HG03103 (cell line): ENCODE results near the gene DIRAS1.

Experiments
- ATAC-seq: cut with Tn5 transposase; IDR thresholded peaks from one replicate; pipeline ENCODE4 v1.9.1; 2021; ENCODE audit warnings: low read depth; ENCODE audit not compliant: unreplicated experiment

DIRAS1 gene

GRCh38 chr19:2756477-2756876 is 35.3 kb upstream of the DIRAS1 start:
- no peak for ATAC-seq

GRCh38 chr19:2755811-2756210 is 34.6 kb upstream of the DIRAS1 start:
- ATAC-seq, result no peak

- no peak for ATAC-seq
Observed at GRCh38 chr19:2755448-2755705, 34.2 kb upstream of the DIRAS1 start.

- no peak for ATAC-seq
Observed at GRCh38 chr19:2754659-2755447, 33.7 kb upstream of the DIRAS1 start.

- no peak for ATAC-seq
Observed at GRCh38 chr19:2751438-2751830, 30.3 kb upstream of the DIRAS1 start.

GRCh38 chr19:2750808-2751437 is 29.8 kb upstream of the DIRAS1 start:
- no peak for ATAC-seq

- no peak for ATAC-seq
Observed at GRCh38 chr19:2747349-2747748, 26.2 kb upstream of the DIRAS1 start.

- ATAC-seq, result no peak
Observed at GRCh38 chr19:2744113-2744512, 22.9 kb upstream of the DIRAS1 start.

- ATAC-seq, result no peak
Observed at GRCh38 chr19:2743099-2743498, 21.9 kb upstream of the DIRAS1 start.

- no peak for ATAC-seq
Observed at GRCh38 chr19:2740314-2740656, 19.1 kb upstream of the DIRAS1 start.

- ATAC-seq, result peak; percentile 89
Observed at GRCh38 chr19:2739602-2740313, 18.6 kb upstream of the DIRAS1 start, which contains the start of gene SLC39A3. SLC39A3 (minus strand) TSS chr19:2740017; CDS start chr19:2737257, 2,760 bp downstream.

GRCh38 chr19:2736550-2737190 is 15.5 kb upstream of the DIRAS1 start:
- ATAC-seq, result no peak

GRCh38 chr19:2735374-2735773 is 14.2 kb upstream of the DIRAS1 start:
- ATAC-seq, result no peak

- no peak for ATAC-seq
Observed at GRCh38 chr19:2734589-2735288, 13.6 kb upstream of the DIRAS1 start.

- ATAC-seq, result no peak
Observed at GRCh38 chr19:2733930-2734588, 12.9 kb upstream of the DIRAS1 start.

- no peak for ATAC-seq
Observed at GRCh38 chr19:2732883-2733282, 11.7 kb upstream of the DIRAS1 start.

GRCh38 chr19:2732157-2732725 is 11.1 kb upstream of the DIRAS1 start:
- ATAC-seq, result no peak

- ATAC-seq, result no peak
Observed at GRCh38 chr19:2731181-2731995, 10.2 kb upstream of the DIRAS1 start.
